Hematopoietic multipotent progenitor cell treated with erythropoietin and hydrocortisone succinate and interleukin-3 and kit ligand, for 15 days (in vitro differentiated cells): ENCODE measurements around the gene LAMB2.

Source experiments
- DNase-seq: peaks from one replicate; pipeline ENCODE4 v3.0.0-alpha.2; 2015; ENCODE audit warnings: low spot score

The LAMB2 gene

GRCh38 chr3:49161197-49161596 lies 28.3 kb upstream of the LAMB2 start:
- DNase-seq: no peak

- no peak for DNase-seq
Measured at GRCh38 chr3:49158792-49159191, 25.9 kb upstream of the LAMB2 start.

GRCh38 chr3:49158103-49158709 lies 25.4 kb upstream of the LAMB2 start:
- peak; percentile 68 for DNase-seq

- no peak for DNase-seq
Measured at GRCh38 chr3:49157289-49157688, 24.4 kb upstream of the LAMB2 start.

- no peak for DNase-seq
Measured at GRCh38 chr3:49153349-49153912, 20.6 kb upstream of the LAMB2 start.

- DNase-seq: no peak
Measured at GRCh38 chr3:49151610-49152009, 18.8 kb upstream of the LAMB2 start.

GRCh38 chr3:49148159-49148558 lies 15.3 kb upstream of the LAMB2 start:
- DNase-seq: no peak

GRCh38 chr3:49140080-49140479 lies 7.2 kb upstream of the LAMB2 start:
- no peak for DNase-seq

- no peak for DNase-seq
Measured at GRCh38 chr3:49135499-49135898, 2.6 kb upstream of the LAMB2 start.

GRCh38 chr3:49134471-49135265 lies 1.8 kb upstream of the LAMB2 start:
- DNase-seq: no peak

- no peak for DNase-seq
Measured at GRCh38 chr3:49133226-49133951, 539 bp upstream of the LAMB2 start.

GRCh38 chr3:49132073-49132436 lies 795 bp downstream of the LAMB2 start:
- DNase-seq: no peak

- no peak for DNase-seq
Measured at GRCh38 chr3:49131576-49131975, 1.3 kb downstream of the LAMB2 start.

GRCh38 chr3:49131040-49131439 lies 1.8 kb downstream of the LAMB2 start:
- DNase-seq: no peak

- DNase-seq: no peak
Measured at GRCh38 chr3:49124991-49125670, 7.7 kb downstream of the LAMB2 start.

- no peak for DNase-seq
Measured at GRCh38 chr3:49124203-49124602, 8.6 kb downstream of the LAMB2 start.

- no peak for DNase-seq
Measured at GRCh38 chr3:49123687-49124086, 9.2 kb downstream of the LAMB2 start.

GRCh38 chr3:49122886-49123545 lies 9.8 kb downstream of the LAMB2 start:
- DNase-seq: no peak

- DNase-seq: no peak
Measured at GRCh38 chr3:49122451-49122850, 10.4 kb downstream of the LAMB2 start.

GRCh38 chr3:49122022-49122421 lies 10.8 kb downstream of the LAMB2 start:
- DNase-seq: no peak

- DNase-seq: no peak
Measured at GRCh38 chr3:49121132-49121736, 11.6 kb downstream of the LAMB2 start.
